ENCODE measurements around the gene SPART. TPM values are rescaled to one million over a fixed set of nuclear protein-coding genes. Genes with fewer than 3 reads are reported as not detected.

The SPART gene
- polyA plus RNA-seq, 1 donor (not counting 4 experiments of a cell fraction or from before 2014, with no cell fraction given) = 35.5 TPM

DNA sequence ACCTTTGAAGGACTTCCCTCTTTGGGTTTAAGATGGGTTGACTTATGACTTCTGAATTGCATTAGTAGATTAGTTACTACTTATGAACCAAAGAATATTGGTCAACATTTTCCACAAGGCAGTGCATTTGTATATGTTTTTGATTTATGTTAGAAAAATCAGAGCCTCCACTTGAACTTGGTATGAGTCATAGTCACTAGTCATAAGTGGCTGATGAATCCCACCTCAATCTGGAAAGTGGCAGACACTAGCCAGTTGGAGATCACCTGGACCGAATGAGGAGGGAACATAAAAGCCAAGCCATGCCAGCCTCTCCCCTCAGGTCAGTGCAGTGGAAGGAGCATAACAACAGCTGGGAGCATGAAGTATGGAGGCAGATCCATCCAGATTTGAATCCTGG lies 39.3 kb upstream of the SPART start:
- Histone ChIP-seq H4K20me1 (ENCODE audit: control insufficient read depth, extremely low read depth, insufficient read depth, low read length) (no peaks in the 10 kb centered on the region), H3K27me3 (ENCODE audit: control insufficient read depth, extremely low read depth, insufficient read depth, low read length) (peaks cover 3% of the 10 kb centered on the region), H3K4me3 (ENCODE audit: control insufficient read depth in 2 of 3, extremely low read depth in 1 of 3, insufficient read depth in 2 of 3, low read depth in 1 of 3, low read length in 3 of 3) (no peak overlapping the region), H3K4me2 (ENCODE audit: control insufficient read depth, extremely low read depth, insufficient read depth, low read depth, low read length) (no peak overlapping the region), H3K36me3 (ENCODE audit: control insufficient read depth in 2 of 2, extremely low read depth in 1 of 2, insufficient read depth in 2 of 2, low read length in 2 of 2) (no peaks in the 10 kb centered on the region), H3K27ac (ENCODE audit: control insufficient read depth, insufficient read depth, low read length) (no peak overlapping the region), H3K9me1 (ENCODE audit: control insufficient read depth, extremely low read depth, insufficient read depth, low read length) (no peaks in the 10 kb centered on the region), H3K9ac (ENCODE audit: control insufficient read depth, extremely low read depth, insufficient read depth, low read length) (no peak overlapping the region), H2AFZ (ENCODE audit: control insufficient read depth, low read length) (no peak overlapping the region), H3K79me2 (ENCODE audit: control insufficient read depth, insufficient read depth, low read length) (no peaks in the 10 kb centered on the region), H3K9me3 (ENCODE audit: control insufficient read depth, low read depth, low read length) (no peaks in the 10 kb centered on the region), H3K4me1 (ENCODE audit: control insufficient read depth, extremely low read depth, insufficient read depth, low read length) (peaks cover 4% of the 10 kb centered on the region)
- TF ChIP-seq EZH2 (IDR thresholded peaks at IDR 0.05; ENCODE audit: low read length) = no peak
- TF ChIP-seq, protein P1, sequence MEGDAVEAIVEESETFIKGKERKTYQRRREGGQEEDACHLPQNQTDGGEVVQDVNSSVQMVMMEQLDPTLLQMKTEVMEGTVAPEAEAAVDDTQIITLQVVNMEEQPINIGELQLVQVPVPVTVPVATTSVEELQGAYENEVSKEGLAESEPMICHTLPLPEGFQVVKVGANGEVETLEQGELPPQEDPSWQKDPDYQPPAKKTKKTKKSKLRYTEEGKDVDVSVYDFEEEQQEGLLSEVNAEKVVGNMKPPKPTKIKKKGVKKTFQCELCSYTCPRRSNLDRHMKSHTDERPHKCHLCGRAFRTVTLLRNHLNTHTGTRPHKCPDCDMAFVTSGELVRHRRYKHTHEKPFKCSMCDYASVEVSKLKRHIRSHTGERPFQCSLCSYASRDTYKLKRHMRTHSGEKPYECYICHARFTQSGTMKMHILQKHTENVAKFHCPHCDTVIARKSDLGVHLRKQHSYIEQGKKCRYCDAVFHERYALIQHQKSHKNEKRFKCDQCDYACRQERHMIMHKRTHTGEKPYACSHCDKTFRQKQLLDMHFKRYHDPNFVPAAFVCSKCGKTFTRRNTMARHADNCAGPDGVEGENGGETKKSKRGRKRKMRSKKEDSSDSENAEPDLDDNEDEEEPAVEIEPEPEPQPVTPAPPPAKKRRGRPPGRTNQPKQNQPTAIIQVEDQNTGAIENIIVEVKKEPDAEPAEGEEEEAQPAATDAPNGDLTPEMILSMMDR (optimal IDR thresholded peaks at IDR 0.05 in 1 of 3, IDR thresholded peaks at IDR 0.05 in 1 of 3, conservative IDR thresholded peaks at IDR 0.05 in 1 of 3; ENCODE audit: extremely low read depth in 1 of 3, insufficient read depth in 2 of 3, low read length in 3 of 3) = no peak
- DNase-seq (ENCODE audit: low read depth, low spot score) = no peak
- dilution Hi-C loops (cut with MboI; ENCODE audit: extremely low pct_ligation_motif_present, low sequenced_read_pairs) = no loop called here
- FAIRE-seq = no peak

DNA sequence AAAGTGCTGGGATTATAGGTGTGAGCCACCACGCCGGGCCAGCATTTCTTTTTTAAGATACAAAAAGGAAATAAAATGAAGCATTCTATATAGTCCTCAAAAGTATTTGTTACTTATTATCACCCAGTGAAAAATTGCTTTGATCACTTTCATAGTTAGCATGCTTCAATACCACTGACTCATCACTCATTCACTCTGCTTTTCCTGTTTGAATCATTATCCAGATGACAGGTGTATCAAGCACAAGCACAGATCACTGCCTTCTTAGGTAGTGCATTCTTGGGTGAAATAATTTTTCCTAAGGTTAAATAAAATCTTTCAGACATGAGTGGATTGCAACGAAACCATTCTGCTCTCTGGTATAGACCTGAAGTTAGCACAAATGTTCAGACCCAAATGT lies 35.8 kb upstream of the SPART start:
- no peaks in the 10 kb centered on the region for H3K9me1 ChIP-seq (ENCODE audit: control insufficient read depth, extremely low read depth, insufficient read depth, low read length)
- H3K4me2 ChIP-seq (ENCODE audit: control insufficient read depth, extremely low read depth, insufficient read depth, low read depth, low read length) = no peak overlapping the region
- no peaks in the 10 kb centered on the region for H3K36me3 ChIP-seq (ENCODE audit: control insufficient read depth in 2 of 2, extremely low read depth in 1 of 2, insufficient read depth in 2 of 2, low read length in 2 of 2)
- H4K20me1 ChIP-seq (ENCODE audit: control insufficient read depth, extremely low read depth, insufficient read depth, low read length) = no peaks in the 10 kb centered on the region
- H3K79me2 ChIP-seq (ENCODE audit: control insufficient read depth, insufficient read depth, low read length) = no peaks in the 10 kb centered on the region
- no peak overlapping the region for H3K27ac ChIP-seq (ENCODE audit: control insufficient read depth, insufficient read depth, low read length)
- TF ChIP-seq, protein P1 (optimal IDR thresholded peaks at IDR 0.05 in 1 of 3, IDR thresholded peaks at IDR 0.05 in 1 of 3, conservative IDR thresholded peaks at IDR 0.05 in 1 of 3; ENCODE audit: extremely low read depth in 1 of 3, insufficient read depth in 2 of 3, low read length in 3 of 3) = no peak
- no peak for TF ChIP-seq EZH2 (IDR thresholded peaks at IDR 0.05; ENCODE audit: low read length)
- no peaks in the 10 kb centered on the region for H3K9me3 ChIP-seq (ENCODE audit: control insufficient read depth, low read depth, low read length)
- no peak for DNase-seq (ENCODE audit: low read depth, low spot score)
- no peak overlapping the region for H3K4me3 ChIP-seq (ENCODE audit: control insufficient read depth in 2 of 3, extremely low read depth in 1 of 3, insufficient read depth in 2 of 3, low read depth in 1 of 3, low read length in 3 of 3)
- dilution Hi-C loops (cut with MboI; ENCODE audit: extremely low pct_ligation_motif_present, low sequenced_read_pairs) = no loop called here
- FAIRE-seq = peak; percentile 72
- no peaks in the 10 kb centered on the region for H3K27me3 ChIP-seq (ENCODE audit: control insufficient read depth, extremely low read depth, insufficient read depth, low read length)
- no peak overlapping the region for H2AFZ ChIP-seq (ENCODE audit: control insufficient read depth, low read length)
- no peak overlapping the region for H3K9ac ChIP-seq (ENCODE audit: control insufficient read depth, extremely low read depth, insufficient read depth, low read length)
- peaks cover 4% of the 10 kb centered on the region for H3K4me1 ChIP-seq (ENCODE audit: control insufficient read depth, extremely low read depth, insufficient read depth, low read length)
